ENCODE data around the gene PHF13. TPM values are rescaled to one million over a fixed set of nuclear protein-coding genes. Genes with fewer than 3 reads are reported as not detected.

Gene PHF13
- total and polyA plus RNA-seq, 9 of the 15 experiments (the other 6 are each of a cell fraction or from before 2014, with no cell fraction given) = 1.8 to 36.1 (median 11.7) TPM

DNA sequence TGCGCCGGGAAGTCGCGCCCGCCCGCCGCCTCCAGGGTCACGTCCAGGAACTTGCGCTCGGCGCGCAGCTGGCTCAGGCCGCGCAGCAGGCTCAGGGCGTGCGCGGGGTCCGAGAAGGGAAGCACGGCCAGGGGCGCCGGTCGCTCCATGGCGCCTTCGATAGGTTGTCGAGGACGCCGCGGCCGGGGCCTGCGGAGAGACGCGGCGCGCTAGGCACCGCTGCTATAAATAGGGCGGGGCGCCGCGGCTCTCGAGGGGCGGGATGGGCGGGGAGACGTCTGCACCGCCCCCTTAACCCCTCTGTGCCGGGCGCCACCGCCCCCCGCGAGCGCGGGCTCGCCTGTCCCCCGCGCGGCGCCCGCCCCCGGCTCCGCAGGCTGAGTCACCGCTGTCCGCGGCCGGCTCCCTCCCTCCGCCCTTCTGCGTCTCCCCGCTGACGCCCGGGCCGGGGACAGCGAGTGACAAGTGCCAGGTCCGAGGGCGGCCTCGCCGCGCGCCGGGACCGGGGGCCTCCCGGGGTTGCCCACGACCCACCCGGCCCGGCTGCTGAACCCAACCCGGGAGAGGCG, 10.8 kb upstream of the PHF13 start, which contains the start of gene KLHL21 (continued):
- no peak for TF ChIP-seq MXI1 (IDR thresholded peaks at IDR 0.05; ENCODE audit: low read depth, low read length)
- TF ChIP-seq FOXA3 (CRISPR knock-in tag; conservative IDR thresholded peaks at IDR 0.05 in 1 of 2, IDR thresholded peaks at IDR 0.05 in 1 of 2) = 0 out of 4 replicates have a peak, but pooled peaks of 1 of the 2 experiments have one; percentile 9
- TF ChIP-seq ARHGAP35 (IDR thresholded peaks at IDR 0.05; ENCODE audit: partially characterized antibody) = no peak
- TF ChIP-seq MLX (CRISPR knock-in tag; conservative IDR thresholded peaks at IDR 0.05) = no peak; a peak in 1 of 4 replicates
- TF ChIP-seq CEBPG (CRISPR knock-in tag; IDR thresholded peaks at IDR 0.05) = no peak
- TF ChIP-seq CEBPG (tag; conservative IDR thresholded peaks at IDR 0.05 in 1 of 2, IDR thresholded peaks at IDR 0.05 in 1 of 2) = no peak
- TF ChIP-seq ELF2 (CRISPR knock-in tag; IDR thresholded peaks at IDR 0.05) = no peak
- TF ChIP-seq ZNF197 (CRISPR knock-in tag; IDR thresholded peaks at IDR 0.05; ENCODE audit: low read depth) = no peak
- no peak for TF ChIP-seq RERE (CRISPR knock-in tag; IDR thresholded peaks at IDR 0.05; ENCODE audit: borderline replicate concordance)
- TF ChIP-seq TFE3 (CRISPR knock-in tag; IDR thresholded peaks at IDR 0.05) = no peak
- no peak for TF ChIP-seq RHOXF2B (CRISPR knock-in tag; conservative IDR thresholded peaks at IDR 0.05)
- peak; percentile 14; the same call in 1 of the 2 replicates for TF ChIP-seq RNF2 (IDR thresholded peaks at IDR 0.05)
- TF ChIP-seq NCOA4 (IDR thresholded peaks at IDR 0.05; ENCODE audit: partially characterized antibody) = no peak
- TF ChIP-seq LARP7 (IDR thresholded peaks at IDR 0.05) = no peak
- no peak for TF ChIP-seq SLC30A9 (CRISPR knock-in tag; IDR thresholded peaks at IDR 0.05)
- TF ChIP-seq ETS2 (tag; IDR thresholded peaks at IDR 0.05; ENCODE audit: borderline replicate concordance, poor library complexity, severe bottlenecking) = no peak
- peak; percentile 71 for TF ChIP-seq ZFX (CRISPR knock-in tag; IDR thresholded peaks at IDR 0.05)
- no peak for TF ChIP-seq TEAD2 (tag; IDR thresholded peaks at IDR 0.05)
- no peak for TF ChIP-seq FOXA1 (IDR thresholded peaks at IDR 0.05; ENCODE audit: borderline replicate concordance)
- no peak; the same call in 1 of the 2 replicates for TF ChIP-seq TGIF2 (CRISPR knock-in tag; IDR thresholded peaks at IDR 0.05)
- peak; percentile 12 for TF ChIP-seq FUS (optimal IDR thresholded peaks at IDR 0.05; ENCODE audit: low read depth, low read length)
- no peak for TF ChIP-seq PHF21A (IDR thresholded peaks at IDR 0.05; ENCODE audit: borderline replicate concordance, low read depth)

All from K562 (cell line).